Ovary (tissue), 9 donors: ENCODE data around the gene SORCS3. TPM values are rescaled to one million over a fixed set of nuclear protein-coding genes. Genes with fewer than 3 reads are reported as not detected.

Experiments
- DNase-seq, 5 donors: peaks; one replicate each; pipeline ENCODE4 v3.0.0-alpha.2; 2019 to 2020
- H3K27ac ChIP-seq, 2 donors: fragments of 200-600 bp; one replicate each; pipeline versions ENCODE4 v1.5.1 to v1.8.0; 2019 to 2022
- H3K27me3 ChIP-seq: fragments of 200-600 bp; one replicate; pipeline ENCODE4 v1.8.0; 2022
- H3K36me3 ChIP-seq: fragments of 200-600 bp; sonication (generic); one replicate; pipeline ENCODE4 v1.5.1; 2019
- H3K4me1 ChIP-seq: one replicate; pipeline ENCODE4 v1.8.1; 2013; ENCODE audit warnings: mild to moderate bottlenecking, moderate library complexity; ENCODE audit not compliant: insufficient read depth
- H3K4me3 ChIP-seq: fragments of 200-600 bp; sonication (generic); one replicate; pipeline ENCODE4 v1.5.1; 2017
- H3K9me3 ChIP-seq, 2 donors: fragments of 200-600 bp in 1 of 2; sonication (generic) in 1 of 2; one replicate each; pipeline versions ENCODE4 v1.5.1 to v1.8.1; 2013 to 2019; ENCODE audit warnings: mild to moderate bottlenecking in 1 of 2, moderate library complexity in 1 of 2
- CTCF ChIP-seq, 3 donors: fragments of 450-650 bp in 2 of 3; fragments of 200-600 bp in 1 of 3; IDR thresholded peaks; one replicate each; pipeline versions ENCODE4 v1.5.1 to v1.8.0; 2016 to 2022; ENCODE audit warnings: antibody characterized with exemption in 3 of 3, mild to moderate bottlenecking in 1 of 3
- EP300 ChIP-seq: sonication (generic); formaldehyde crosslinking; IDR thresholded peaks from one replicate; pipeline ENCODE4 v1.6.1; 2017; ENCODE audit warnings: antibody characterized with exemption
- POLR2A ChIP-seq: fragments of 450-650 bp; IDR thresholded peaks from one replicate; pipeline ENCODE4 v1.6.1; 2017; ENCODE audit warnings: antibody characterized with exemption, mild to moderate bottlenecking, moderate library complexity
- WGBS, 3 donors: extraction: QIAGEN DNeasy Blood & Tissue Kit in 1 of 3; methylation state at CpG; one replicate each; pipeline versions ENCODE4 v1.1.5 to v1.1.7; 2013 to 2017; 5-methylcytosine and 5-hydroxymethylcytosine counted together
- intact Hi-C, 4 donors: fragments of 100-400 bp; cut with DNase I; formaldehyde crosslinking; loops; one replicate each; pipeline versions ENCODE4 v1.11.0 to v1.15.1; 2022 to 2023
- polyA plus RNA-seq, 2 donors: library from polyadenylated mRNA; stranded (reverse); fragments of 200-250 nt in 1 of 2; fragments of 350-450 nt in 1 of 2; fragmentation: Illumina TruSeq in 1 of 2; extraction: RNeasy Lipid Tissue Mini Kit (QIAGEN cat#74804) in 1 of 2; gene quantifications; one replicate each; pipeline ENCODE4 v1.2.3, GENCODE V29; 2013 to 2014
- total RNA-seq, 7 donors: library from RNA; depleted of rRNA in 2 of 7; stranded (reverse); fragments of >200 nt in 2 of 7; fragmentation: NEBNext Ultra II Directional in 3 of 7; extraction: Animal tissue kit (Norgen Biotek cat#: 25700) in 3 of 7; gene quantifications; one replicate each; pipeline versions ENCODE4 v1.1.0 to v1.2.4, GENCODE V29; 2016 to 2023
- donor health status: DM: no; HTN: no; CAD: no; lungs with moderate emphysema.
- donor health status: DM: no; HTN: no; CAD: no.
- donor health status: Bipolar disorder and iron deficiency.
- donor health status: DM: yes; HTN: yes; CAD: no.
- donor health status: DM: no; HTN: no; CAD: no.
- donor health status: DM: yes; HTN: yes; CAD: no.

The SORCS3 gene
- total and polyA plus RNA-seq, 9 donors: 0.07 to 4.5 (median 0.79) TPM; not detected in 1

GRCh38 chr10:105247831-105248499 lies 606.9 kb downstream of the SORCS3 start:
- intact Hi-C loops: no loop called here
- Histone ChIP-seq H3K36me3 (no peaks in the 10 kb centered on the region), H3K4me3 (no peak overlapping the region), H3K9me3 (no peaks in the 10 kb centered on the region), H3K4me1 (no peaks in the 10 kb centered on the region), H3K27ac (no peak overlapping the region), H3K27me3 (no peaks in the 10 kb centered on the region)
- TF ChIP-seq CTCF (IDR thresholded peaks at IDR 0.05) (no peak), POLR2A (no peak), EP300 (no peak)
- no peak for DNase-seq
- 53 to 59% (median 58%) methylated on average over 5 of the region's 5 CpGs for WGBS, 3 donors

GRCh38 chr10:105252911-105253310 lies 611.8 kb downstream of the SORCS3 start:
- Histone ChIP-seq H3K27ac (no peak overlapping the region), H3K4me1 (no peaks in the 10 kb centered on the region), H3K36me3 (no peaks in the 10 kb centered on the region), H3K4me3 (no peak overlapping the region), H3K27me3 (no peaks in the 10 kb centered on the region), H3K9me3 (no peaks in the 10 kb centered on the region)
- TF ChIP-seq EP300: no peak
- TF ChIP-seq CTCF (IDR thresholded peaks at IDR 0.05): no peak
- no peak for TF ChIP-seq POLR2A
- intact Hi-C loops: no loop called here
- DNase-seq: no peak

GRCh38 chr10:105253515-105254212 lies 612.6 kb downstream of the SORCS3 start:
- Histone ChIP-seq H3K27ac (no peak overlapping the region), H3K4me1 (no peaks in the 10 kb centered on the region), H3K9me3 (no peaks in the 10 kb centered on the region), H3K4me3 (no peak overlapping the region), H3K27me3 (no peaks in the 10 kb centered on the region), H3K36me3 (no peaks in the 10 kb centered on the region)
- DNase-seq: no peak
- TF ChIP-seq EP300 (no peak), CTCF (IDR thresholded peaks at IDR 0.05) (no peak), POLR2A (no peak)
- WGBS, 3 donors: 9 to 22% (median 13%) methylated on average over 8 of the region's 8 CpGs
- intact Hi-C loops: no loop called here

GRCh38 chr10:105258036-105258673 lies 617.1 kb downstream of the SORCS3 start:
- no peak for DNase-seq
- intact Hi-C loops: no loop called here
- Histone ChIP-seq H3K9me3 (no peaks in the 10 kb centered on the region), H3K4me3 (no peak overlapping the region), H3K27ac (no peak overlapping the region), H3K36me3 (no peaks in the 10 kb centered on the region), H3K27me3 (no peaks in the 10 kb centered on the region), H3K4me1 (no peaks in the 10 kb centered on the region)
- 66 to 84% (median 67%) methylated on average over 3 of the region's 3 CpGs for WGBS, 3 donors
- TF ChIP-seq CTCF (IDR thresholded peaks at IDR 0.05) (no peak), POLR2A (no peak), EP300 (no peak)
